Tibial nerve (tissue), 4 donors: ENCODE data around the gene APOBEC3H. TPM values are rescaled to one million over a fixed set of nuclear protein-coding genes. Genes with fewer than 3 reads are reported as not detected.

Experiments used
- DNase-seq, 2 donors: peaks; one replicate each; pipeline ENCODE4 v3.0.0-alpha.2; 2019; ENCODE audit warnings: low spot score in 2 of 2
- H3K27ac ChIP-seq, 4 donors: fragments of 200-600 bp; sonication (generic) in 3 of 4; one replicate each; pipeline ENCODE4 v1.5.1; 2017 to 2019; ENCODE audit warnings: mild to moderate bottlenecking in 1 of 4
- H3K27me3 ChIP-seq, 2 donors: fragments of 200-600 bp; sonication (generic) in 1 of 2; one replicate each; pipeline versions ENCODE4 v1.5.1 to v1.6.0; 2017 to 2019
- H3K36me3 ChIP-seq, 3 donors: fragments of 200-600 bp; sonication (generic); one replicate each; pipeline ENCODE4 v1.5.1; 2018 to 2019
- H3K4me1 ChIP-seq, 4 donors: fragments of 200-600 bp; sonication (generic) in 3 of 4; one replicate each; pipeline ENCODE4 v1.5.1; 2017 to 2019
- H3K4me3 ChIP-seq, 4 donors: fragments of 200-600 bp; sonication (generic) in 3 of 4; one replicate each; pipeline ENCODE4 v1.5.1; 2017 to 2019; ENCODE audit warnings: mild to moderate bottlenecking in 1 of 4, moderate library complexity in 1 of 4
- H3K9me3 ChIP-seq, 4 donors: fragments of 200-600 bp; sonication (generic) in 3 of 4; one replicate each; pipeline ENCODE4 v1.5.1; 2017 to 2019
- EP300 ChIP-seq, 2 donors: sonication (generic); formaldehyde crosslinking; IDR thresholded peaks; one replicate each; pipeline ENCODE4 v1.6.1; 2017; ENCODE audit warnings: antibody characterized with exemption in 2 of 2, mild to moderate bottlenecking in 1 of 2
- POLR2A ChIP-seq, 2 donors: fragments of 450-650 bp; IDR thresholded peaks; one replicate each; pipeline ENCODE4 v1.6.1; 2017; ENCODE audit warnings: antibody characterized with exemption in 2 of 2, mild to moderate bottlenecking in 2 of 2, moderate library complexity in 2 of 2
- WGBS, 2 donors: methylation state at CpG; one replicate each; pipeline ENCODE4 v1.1.5; 2018; 5-methylcytosine and 5-hydroxymethylcytosine counted together
- total RNA-seq, 4 donors: library from RNA; depleted of rRNA; stranded (reverse); fragments of >200 nt; gene quantifications; one replicate each; pipeline ENCODE4 v1.1.0, GENCODE V29; 2016
- TF ChIP-seq, protein P1 (sequence below), 5 experiments: fragments of 200-600 bp in 3 of 5; fragments of 450-650 bp in 2 of 5; sonication (generic) in 3 of 5; IDR thresholded peaks; one replicate each; pipeline ENCODE4 v1.5.1; 2016 to 2019; ENCODE audit warnings: antibody characterized with exemption in 5 of 5, mild to moderate bottlenecking in 3 of 5, moderate library complexity in 2 of 5

The APOBEC3H gene
- total RNA-seq, 4 donors from 2014 or later: 1.1 TPM; not detected in 3

DNA sequence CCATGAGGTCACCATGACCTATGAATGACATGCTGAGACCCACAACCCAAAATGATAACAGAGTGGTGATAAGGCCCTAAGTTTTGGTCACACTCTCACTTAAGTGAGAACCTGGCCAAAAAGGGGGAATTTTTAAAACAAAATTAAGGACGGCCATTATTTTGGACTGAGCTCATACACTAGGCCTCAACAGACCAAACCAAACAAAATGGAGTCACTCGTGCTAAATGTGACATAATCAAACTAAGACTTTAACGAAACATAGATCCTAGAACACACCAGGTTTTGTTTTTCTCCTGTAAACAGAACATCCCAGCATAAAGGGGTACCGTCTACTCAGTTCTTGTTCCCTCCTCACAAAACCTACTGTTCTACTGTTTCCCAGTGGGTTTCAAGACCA, 11.4 kb downstream of the APOBEC3H start:
- Histone ChIP-seq H3K36me3 (no peaks in the 10 kb centered on the region), H3K4me3 (no peak overlapping the region), H3K27me3 (no peaks in the 10 kb centered on the region), H3K27ac (no peak overlapping the region), H3K4me1 (no peaks in the 10 kb centered on the region), H3K9me3 (no peaks in the 10 kb centered on the region)
- WGBS, 2 donors: 89 to 91% methylated on average over 4 of the region's 4 CpGs
- DNase-seq: no peak
- TF ChIP-seq EP300 (IDR thresholded peaks at IDR 0.05): no peak

DNA sequence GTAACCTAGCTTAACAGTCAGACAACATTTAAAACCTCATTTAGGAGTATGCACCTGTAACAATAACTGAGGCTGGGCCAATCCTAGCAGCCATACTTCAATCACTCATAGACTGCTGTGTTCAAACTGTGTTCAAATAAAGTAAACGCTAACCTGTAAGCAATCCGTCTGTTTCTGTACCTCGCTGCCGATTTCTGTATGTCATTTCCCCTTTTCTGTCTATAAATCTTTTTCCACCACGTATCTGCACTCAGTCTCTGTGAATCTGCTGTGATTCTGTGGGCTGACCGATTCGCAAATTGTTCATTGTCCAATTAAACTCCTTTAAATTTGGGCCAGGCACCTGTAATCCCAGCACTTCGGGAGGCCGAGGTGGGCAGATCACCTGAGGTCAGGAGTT, 12.3 kb downstream of the APOBEC3H start:
- Histone ChIP-seq H3K9me3 (no peaks in the 10 kb centered on the region), H3K4me3 (no peak overlapping the region), H3K4me1 (no peaks in the 10 kb centered on the region), H3K27me3 (no peaks in the 10 kb centered on the region), H3K27ac (no peak overlapping the region), H3K36me3 (no peaks in the 10 kb centered on the region)
- WGBS, 2 donors: 82 to 87% methylated on average over 9 of the region's 9 CpGs
- TF ChIP-seq, protein P1, sequence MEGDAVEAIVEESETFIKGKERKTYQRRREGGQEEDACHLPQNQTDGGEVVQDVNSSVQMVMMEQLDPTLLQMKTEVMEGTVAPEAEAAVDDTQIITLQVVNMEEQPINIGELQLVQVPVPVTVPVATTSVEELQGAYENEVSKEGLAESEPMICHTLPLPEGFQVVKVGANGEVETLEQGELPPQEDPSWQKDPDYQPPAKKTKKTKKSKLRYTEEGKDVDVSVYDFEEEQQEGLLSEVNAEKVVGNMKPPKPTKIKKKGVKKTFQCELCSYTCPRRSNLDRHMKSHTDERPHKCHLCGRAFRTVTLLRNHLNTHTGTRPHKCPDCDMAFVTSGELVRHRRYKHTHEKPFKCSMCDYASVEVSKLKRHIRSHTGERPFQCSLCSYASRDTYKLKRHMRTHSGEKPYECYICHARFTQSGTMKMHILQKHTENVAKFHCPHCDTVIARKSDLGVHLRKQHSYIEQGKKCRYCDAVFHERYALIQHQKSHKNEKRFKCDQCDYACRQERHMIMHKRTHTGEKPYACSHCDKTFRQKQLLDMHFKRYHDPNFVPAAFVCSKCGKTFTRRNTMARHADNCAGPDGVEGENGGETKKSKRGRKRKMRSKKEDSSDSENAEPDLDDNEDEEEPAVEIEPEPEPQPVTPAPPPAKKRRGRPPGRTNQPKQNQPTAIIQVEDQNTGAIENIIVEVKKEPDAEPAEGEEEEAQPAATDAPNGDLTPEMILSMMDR (IDR thresholded peaks at IDR 0.05): no peak
- no peak for TF ChIP-seq EP300 (IDR thresholded peaks at IDR 0.05)
- TF ChIP-seq POLR2A (IDR thresholded peaks at IDR 0.05): no peak
- no peak for DNase-seq

DNA sequence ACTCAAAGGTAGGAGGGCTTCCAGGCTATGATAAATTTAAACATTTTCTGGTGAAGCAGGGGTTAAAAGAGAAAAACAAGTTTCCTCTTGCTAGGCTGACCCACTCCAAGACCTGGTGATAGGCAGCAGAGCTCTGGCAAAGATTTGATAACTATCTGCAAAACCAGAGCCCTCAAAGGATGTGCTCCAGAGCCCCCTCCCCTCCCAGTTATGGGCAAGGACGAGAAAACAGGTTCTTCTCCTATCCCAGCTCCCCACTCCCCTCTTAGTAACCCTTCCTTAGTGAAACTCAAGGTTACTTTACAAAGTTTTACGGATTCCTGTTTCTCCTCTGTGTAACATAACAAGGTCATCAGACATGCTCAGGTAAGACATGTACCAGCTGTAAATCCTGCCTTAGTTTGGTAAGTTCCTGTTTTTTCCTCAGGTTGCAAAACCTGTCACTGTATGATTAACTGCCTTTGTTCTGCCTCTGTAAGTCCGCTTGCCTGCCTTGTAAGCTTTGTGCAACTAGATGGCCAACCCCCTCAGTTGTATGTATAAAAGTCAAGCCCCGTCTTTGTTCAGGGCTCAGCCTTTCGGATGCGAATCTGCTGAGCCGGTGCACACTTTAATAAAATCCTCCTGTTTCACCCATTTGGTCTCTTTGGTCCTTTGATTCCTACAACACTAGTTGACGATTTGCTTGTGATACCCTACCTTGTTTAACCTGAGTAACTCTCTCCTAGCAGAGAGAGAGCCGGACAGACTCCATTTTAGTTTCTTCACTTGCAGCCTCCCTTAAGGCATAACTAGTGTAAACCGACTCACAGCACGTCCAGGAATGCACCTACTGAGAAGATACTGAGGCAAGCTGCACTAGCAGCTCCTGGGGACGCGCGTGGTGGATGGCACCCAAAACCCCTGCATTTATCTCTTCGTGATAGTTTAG, 13.9 kb downstream of the APOBEC3H start:
- Histone ChIP-seq H3K9me3 (no peaks in the 10 kb centered on the region), H3K4me3 (no peak overlapping the region), H3K27me3 (no peaks in the 10 kb centered on the region), H3K36me3 (no peaks in the 10 kb centered on the region), H3K27ac (no peak overlapping the region), H3K4me1 (no peaks in the 10 kb centered on the region)
- TF ChIP-seq, protein P1 (IDR thresholded peaks at IDR 0.05): no peak
- no peak for TF ChIP-seq POLR2A (IDR thresholded peaks at IDR 0.05)
- TF ChIP-seq EP300 (IDR thresholded peaks at IDR 0.05): no peak
- no peak for DNase-seq
- 61 to 68% methylated on average over 15 of the region's 15 CpGs for WGBS, 2 donors

DNA sequence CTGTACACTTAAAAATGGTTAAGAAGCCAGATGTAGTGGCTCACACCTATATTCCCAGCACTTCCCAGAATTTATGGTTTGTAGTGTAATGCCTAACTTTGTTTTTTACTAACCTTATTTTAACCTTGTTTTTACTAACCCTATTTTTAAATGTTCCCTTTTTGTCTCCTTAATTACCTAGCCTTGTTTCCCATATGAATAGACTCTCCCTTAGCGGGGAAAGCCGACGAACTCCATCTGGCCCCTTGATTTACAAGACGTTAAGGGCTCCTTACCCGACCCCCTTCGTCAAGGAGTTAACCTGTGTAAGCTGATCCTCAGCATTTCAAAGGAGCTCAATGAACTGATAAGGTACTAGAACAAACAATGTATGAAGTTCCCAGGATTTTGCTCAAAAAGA, 17.1 kb downstream of the APOBEC3H start:
- WGBS, 2 donors: 44 to 53% methylated on average over 6 of the region's 6 CpGs
- H3K27ac ChIP-seq: no peak overlapping the region
- TF ChIP-seq, protein P1 (IDR thresholded peaks at IDR 0.05): no peak
- TF ChIP-seq POLR2A (IDR thresholded peaks at IDR 0.05) (no peak), EP300 (IDR thresholded peaks at IDR 0.05) (no peak)

DNA sequence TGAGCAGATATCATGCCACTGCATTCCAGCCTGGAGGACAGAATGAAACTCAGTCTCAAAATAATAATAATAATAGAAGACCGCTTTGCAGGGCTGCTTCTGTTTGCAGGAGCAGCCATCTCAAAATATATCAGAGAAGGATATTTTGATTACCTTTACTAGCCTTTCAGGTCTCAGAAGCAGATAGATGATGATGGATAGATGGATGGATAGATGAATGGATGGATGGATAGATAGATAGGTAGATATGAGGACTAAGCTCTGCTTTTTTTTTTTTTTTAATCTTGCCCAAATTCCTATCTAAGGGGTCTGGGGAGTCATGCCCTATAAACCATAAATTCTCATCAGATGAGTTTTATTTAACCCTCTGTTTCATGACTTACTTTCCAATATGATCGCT, 18.5 kb downstream of the APOBEC3H start:
- no peak for TF ChIP-seq EP300 (IDR thresholded peaks at IDR 0.05)
- TF ChIP-seq POLR2A (IDR thresholded peaks at IDR 0.05): no peak
- TF ChIP-seq, protein P1 (IDR thresholded peaks at IDR 0.05): no peak
- WGBS, 2 donors: 89 to 91% methylated on average over 2 of the region's 2 CpGs
- Histone ChIP-seq H3K27me3 (no peaks in the 10 kb centered on the region), H3K4me1 (no peaks in the 10 kb centered on the region), H3K4me3 (no peak overlapping the region), H3K9me3 (no peaks in the 10 kb centered on the region), H3K36me3 (peaks cover 0 to 5% (median 0%) of the 10 kb centered on the region in 3 donors), H3K27ac (no peak overlapping the region)
- DNase-seq: no peak

More for the DNA sequence above, 17.1 kb downstream of the APOBEC3H start:
- Histone ChIP-seq H3K36me3 (no peaks in the 10 kb centered on the region), H3K27me3 (no peaks in the 10 kb centered on the region), H3K9me3 (no peaks in the 10 kb centered on the region), H3K4me3 (no peak overlapping the region), H3K4me1 (no peaks in the 10 kb centered on the region)
- no peak for DNase-seq
